ENCODE measurements around the gene BSN.
A peak's percentile ranks its signal among the peaks of the same experiment; 100 is the strongest.

The BSN gene

DNA sequence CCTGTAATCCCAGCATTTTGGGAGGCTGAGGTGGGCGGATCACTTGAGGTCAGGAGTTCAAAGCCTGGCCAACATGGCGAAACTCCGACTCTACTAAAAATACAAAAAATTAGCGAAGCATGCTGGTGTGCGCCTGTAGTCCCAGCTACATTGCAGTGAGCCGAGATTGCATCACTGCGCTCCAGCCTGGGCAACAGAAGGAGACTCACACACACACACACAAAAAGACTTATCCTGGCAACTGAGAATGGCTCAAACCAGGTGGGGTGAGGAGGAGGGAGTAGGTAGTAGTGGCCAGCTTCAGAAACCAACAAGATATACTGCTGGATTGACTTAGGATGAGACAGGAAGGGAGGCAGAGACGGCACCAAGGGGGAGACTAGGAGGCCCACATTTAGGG lies 66.5 kb downstream of the BSN start:
- no peak for DNase-seq
- intact Hi-C loops (cut with DNase I), result no loop called here

DNA sequence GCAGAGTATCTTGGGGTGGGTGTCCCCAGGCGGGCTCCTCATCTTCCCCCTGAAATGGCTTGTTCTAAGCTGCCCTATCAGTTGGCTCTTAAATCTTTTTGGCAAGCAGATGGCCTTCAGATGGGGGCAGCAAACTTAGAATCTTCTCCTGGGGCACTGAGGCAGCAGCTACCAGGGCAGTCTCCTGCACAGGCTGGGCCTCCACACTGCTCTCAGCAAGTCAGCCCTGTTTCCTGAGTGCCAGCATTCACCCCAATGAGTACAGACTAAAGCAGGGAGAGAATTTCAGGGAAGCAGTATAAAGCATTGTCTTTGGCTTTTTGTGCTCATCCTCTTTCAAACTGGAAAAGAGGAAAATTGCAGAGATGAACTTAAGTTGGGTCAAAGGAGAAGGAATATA lies 68.8 kb downstream of the BSN start:
- intact Hi-C loops (cut with DNase I), result no loop called here
- DNase-seq, result no peak

DNA sequence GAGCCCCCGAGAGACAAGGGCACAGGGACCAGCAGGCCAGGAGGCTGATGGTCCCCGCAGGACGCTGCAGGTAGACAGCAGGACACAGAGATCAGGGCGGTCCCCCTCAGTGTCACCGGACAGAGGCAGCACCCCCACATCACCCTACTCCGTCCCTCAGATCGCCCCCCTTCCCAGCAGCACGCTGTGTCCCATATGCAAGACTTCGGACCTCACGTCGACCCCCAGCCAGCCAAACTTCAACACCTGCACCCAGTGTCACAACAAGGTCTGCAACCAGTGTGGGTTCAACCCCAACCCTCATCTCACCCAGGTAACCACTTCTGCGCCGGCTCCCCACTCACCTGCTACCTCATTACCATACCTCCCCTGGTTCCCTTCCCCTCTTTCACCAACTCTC lies 70.8 kb downstream of the BSN start:
- intact Hi-C loops (cut with DNase I), result no loop called here
- DNase-seq, result no peak

DNA sequence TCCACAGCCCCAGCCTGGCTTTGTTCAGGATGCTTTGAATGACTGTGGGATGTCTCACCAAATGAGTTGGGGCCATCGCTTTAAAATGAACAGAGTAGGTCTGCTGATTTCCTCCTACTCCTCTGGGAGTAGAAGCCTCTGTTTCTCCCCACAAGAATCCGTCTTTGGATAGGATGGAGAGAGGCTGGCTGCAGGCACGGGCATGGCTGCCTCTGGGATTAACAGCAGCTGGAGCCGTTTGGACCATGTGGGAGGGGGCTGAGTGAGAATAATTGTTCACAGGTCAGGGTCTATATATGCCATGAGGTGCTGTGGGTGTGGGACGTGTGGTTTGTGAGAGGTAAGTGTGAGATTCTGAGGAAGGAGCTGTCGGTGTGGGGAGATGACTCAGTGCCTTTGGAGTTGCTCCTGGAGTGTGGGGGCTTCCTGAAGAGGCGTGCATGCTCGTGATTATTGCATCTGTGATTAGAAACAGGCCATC lies 71.9 kb downstream of the BSN start:
- intact Hi-C loops (cut with DNase I), result no loop called here
- peak in 41 of 42 donors; percentile 30 to 92 (median 70) for DNase-seq

DNA sequence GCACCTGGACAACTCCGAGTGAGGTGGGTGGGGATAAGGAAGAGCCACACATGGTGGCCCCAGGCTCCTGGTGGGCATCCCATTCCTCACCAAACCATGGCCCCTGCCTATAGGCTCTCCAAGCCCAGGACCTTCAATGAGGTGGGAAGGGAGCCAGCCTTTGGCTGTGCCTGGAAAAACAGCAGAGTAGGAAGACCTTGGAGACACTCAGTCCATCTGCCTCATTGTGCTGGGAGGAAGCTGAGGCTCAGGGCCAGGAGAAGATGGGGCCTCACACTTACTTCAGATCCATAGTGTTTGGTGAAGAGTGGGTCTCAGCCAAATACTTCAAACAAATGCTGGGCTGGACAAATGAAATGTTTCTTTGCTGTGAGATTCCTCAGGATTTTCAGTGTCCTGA lies 72.5 kb downstream of the BSN start:
- no peak for DNase-seq

DNA sequence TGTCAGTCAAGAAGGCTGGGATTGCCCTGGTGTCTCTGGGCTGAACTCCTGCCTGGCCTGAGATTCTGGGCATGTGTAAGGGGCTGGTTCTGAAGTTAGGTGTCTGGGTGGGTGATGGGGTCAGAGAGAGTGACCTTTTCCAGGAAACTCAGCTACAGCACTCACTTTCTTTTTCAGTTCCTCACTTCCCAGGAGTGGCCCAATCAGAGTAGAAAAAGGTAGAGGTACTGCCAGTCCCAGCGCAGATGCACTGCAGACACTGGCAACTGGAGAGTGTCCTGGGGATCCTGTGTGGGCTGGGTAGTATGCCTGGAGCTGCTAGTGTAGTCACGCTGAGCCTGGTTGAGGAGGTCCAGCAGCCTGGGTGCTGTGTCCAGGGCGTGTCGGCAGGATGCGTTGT lies 73.4 kb downstream of the BSN start:
- intact Hi-C loops (cut with DNase I), result no loop called here

More for the DNA sequence above, 72.5 kb downstream of the BSN start:
- intact Hi-C loops (cut with DNase I), result no loop called here

DNA sequence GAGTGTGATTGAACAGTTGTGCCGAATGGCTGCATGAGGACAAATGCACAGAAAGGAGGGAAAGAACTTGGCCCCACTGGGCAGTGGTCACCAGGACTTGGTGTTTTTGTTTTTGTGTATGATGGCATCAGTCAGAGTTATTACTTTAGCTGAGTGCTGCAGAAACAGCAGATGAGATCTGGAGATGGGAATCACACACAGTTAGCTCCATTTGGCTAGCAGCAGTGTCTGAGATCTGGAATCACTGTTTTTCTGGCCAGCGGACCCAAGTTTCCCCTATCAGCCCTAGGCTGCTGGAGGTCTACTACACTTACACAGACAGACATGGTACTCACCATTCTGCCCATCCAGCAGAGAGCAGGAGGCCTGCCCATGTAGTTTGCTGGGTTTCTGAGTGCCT lies 74.0 kb downstream of the BSN start:
- no peak for DNase-seq

More for the DNA sequence above, 73.4 kb downstream of the BSN start:
- DNase-seq, result peak in 1 of 42 donors; percentile 17

DNA sequence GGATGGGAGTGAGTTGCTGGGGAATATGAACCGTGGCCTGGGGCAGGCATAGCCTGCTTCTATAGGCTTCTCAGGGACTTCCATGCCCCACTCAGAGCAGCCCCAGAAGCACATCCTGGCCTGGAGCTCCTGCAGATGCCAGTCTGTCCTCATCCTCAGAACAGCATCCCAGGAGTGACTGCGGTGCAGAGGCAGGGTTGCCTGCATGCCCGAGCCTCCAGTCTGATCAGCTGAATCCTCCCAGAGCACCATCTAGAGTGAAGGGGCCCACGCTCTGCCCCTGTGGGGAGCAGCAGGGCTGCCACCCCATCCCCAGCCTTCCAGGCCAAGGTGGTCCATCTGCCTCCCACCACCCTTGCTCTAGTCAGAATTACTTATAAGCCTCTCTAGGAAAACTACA lies 75.2 kb downstream of the BSN start:
- DNase-seq, result peak in 5 of 42 donors; percentile 20 to 49 (median 44)
- intact Hi-C loops (cut with DNase I), result no loop called here

More for the DNA sequence above, 74.0 kb downstream of the BSN start:
- intact Hi-C loops (cut with DNase I), result no loop called here

DNA sequence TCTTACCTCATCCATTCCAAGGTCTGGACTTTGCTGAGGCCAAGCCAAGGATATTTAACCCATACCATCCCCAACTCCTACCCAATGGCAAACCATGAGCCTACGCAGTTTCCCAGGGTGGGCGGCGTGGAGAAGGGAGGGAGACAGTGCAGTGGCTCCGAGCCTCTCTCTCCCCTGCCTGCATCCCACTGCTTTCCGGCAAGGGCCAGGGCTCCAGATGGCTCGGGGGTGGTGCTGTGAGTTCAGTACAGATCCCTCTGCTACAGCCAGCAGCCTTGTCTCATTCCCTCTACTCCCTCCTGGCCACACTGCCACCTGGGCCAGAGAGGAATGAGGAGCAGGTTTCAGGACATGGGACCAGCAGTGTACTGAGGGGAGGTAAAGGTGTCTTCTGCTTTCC lies 75.6 kb downstream of the BSN start:
- intact Hi-C loops (cut with DNase I), result no loop called here
- DNase-seq, result peak in 8 of 42 donors; percentile 16 to 68 (median 40)

DNA sequence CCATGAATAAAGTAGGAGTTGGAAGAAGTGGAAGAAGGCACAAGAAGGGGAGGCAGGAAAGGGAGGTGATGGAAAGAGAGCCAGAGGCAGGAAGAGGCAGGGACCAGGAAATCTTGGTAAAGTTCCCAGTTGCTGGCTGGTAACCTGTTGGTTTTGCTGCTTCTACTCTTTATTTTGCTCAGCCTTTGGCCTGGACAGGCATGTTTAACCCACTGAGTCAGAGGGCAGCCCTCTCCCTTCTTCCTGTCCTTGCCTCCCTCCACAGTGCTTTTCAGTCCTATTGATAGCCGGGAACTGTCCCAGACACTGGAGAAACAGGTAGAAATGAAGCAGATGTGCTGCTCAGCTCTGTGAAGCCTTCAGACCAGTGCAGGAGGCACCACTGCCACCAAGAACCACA lies 76.5 kb downstream of the BSN start:
- intact Hi-C loops (cut with DNase I), result no loop called here

DNA sequence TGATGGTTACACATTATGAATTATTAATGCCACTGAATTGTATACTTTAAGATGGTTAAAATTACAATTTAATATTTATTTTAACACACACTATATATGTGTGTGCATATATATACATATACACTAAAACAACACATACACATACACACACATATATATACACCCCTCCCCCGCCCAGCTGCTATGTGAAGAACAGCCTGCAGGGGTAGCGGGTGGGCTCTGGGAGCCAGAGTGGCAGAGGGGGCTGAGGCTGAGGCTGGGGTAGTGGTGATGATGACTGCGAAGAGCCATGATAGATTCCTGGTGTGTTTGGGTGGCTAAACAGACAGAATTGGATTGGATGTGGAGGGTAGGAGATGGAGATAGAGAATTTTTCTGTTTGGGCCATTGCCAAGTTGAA lies 80.5 kb downstream of the BSN start:
- DNase-seq, result peak in 1 of 42 donors; percentile 5
- intact Hi-C loops (cut with DNase I), result no loop called here

More for the DNA sequence above, 76.5 kb downstream of the BSN start:
- no peak for DNase-seq

DNA sequence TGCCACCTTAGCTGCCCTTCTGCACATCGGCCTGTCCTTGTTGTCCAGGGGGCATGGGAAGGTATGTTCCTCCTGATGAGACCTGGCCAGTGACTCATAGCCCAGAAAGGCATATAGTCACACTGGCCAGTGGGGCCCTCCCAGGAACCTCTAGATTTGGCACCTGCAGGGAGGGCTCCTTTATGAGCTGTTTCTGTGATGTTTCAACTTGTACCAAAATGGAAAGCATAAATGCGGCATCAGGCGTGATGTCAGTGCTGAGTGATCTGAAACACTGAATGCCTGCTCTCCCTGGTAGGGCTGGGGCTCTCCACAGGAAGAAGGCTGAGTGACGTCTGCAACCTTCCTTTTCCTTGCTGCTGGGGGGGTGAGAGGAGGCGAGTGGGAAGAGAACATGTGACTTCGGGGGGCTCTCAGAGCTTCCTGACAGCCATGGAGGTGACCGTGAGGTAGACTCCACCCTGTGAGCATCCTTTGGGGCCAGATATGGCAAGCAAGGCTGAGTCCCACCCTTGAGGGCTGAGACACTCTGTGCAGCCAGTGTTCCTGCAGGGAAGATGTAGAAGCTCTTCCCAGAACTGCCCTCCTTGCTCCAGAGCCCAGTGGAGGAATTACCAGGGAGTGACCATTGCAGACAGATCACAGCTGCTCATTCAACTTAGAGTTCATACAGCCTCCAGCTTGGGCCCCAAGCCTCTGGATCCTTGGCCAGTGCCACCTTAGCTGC lies 82.8 kb downstream of the BSN start:
- DNase-seq, result peak in 38 of 42 donors; percentile 26 to 91 (median 62)
- intact Hi-C loops (cut with DNase I), result no loop called here

DNA sequence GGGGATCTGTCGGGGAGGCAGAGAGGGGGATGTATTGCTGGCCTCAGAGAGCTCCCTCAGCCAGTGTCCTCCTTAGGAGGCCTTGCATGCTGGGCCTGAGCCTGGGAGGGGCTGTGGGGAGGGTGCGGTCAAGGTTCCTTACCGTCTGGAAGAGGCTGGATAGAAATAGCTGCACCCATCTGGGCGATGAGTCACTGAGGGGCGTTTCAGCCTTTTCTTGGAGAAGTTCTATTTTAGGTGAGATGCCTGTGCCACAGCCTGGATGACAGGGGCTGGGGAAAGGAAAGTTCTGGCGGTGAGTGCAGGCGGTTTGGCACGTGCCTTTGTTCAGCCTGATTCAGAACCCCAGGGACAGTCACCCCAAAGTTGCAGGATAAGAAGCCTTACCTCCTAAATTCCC lies 84.2 kb downstream of the BSN start:
- DNase-seq, result peak; percentile 41 to 93 (median 76)

DNA sequence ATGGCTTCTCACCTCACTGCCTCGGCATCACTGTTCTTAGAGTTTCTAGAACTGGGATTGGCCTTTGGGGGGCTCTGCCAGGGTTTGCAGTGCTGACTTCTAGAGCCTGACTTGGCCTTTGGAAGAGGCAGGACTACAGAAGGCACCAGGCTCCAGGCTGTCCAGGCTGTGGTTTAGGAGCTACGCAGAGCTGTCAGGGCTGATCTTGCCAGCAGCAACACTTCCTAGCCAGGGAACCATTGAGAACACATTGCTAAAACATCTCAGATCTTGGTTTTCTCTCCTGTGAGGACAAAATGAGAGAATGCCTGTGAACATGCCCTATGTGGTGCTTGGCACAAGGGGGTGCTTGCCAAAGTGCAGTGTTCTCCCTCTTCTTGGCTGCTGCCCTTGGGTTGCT lies 85.3 kb downstream of the BSN start:
- intact Hi-C loops (cut with DNase I), result no loop called here
- no peak for DNase-seq

More for the DNA sequence above, 84.2 kb downstream of the BSN start:
- intact Hi-C loops (cut with DNase I), result no loop called here

DNA sequence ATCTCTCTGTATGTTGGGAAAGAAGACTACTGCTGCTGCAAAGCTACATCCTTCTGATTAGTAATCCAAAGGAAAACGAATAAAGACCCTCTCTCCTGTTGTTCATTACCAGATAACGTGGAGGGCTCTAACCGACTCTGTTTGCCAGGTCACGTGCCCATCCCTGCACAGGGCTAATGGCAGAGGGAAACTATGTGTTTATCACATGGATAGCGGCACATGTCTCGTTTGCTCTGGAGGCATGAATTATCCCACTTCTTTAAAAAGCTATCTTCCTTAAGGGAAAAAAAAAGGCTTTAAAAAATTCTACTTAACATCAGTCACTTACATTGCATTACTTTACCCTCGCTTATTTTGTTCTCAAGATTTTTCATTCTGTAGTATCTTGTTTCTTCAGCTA lies 87.0 kb downstream of the BSN start:
- intact Hi-C loops (cut with DNase I), result no loop called here
- peak in 11 of 42 donors; percentile 21 to 65 (median 42) for DNase-seq

DNA sequence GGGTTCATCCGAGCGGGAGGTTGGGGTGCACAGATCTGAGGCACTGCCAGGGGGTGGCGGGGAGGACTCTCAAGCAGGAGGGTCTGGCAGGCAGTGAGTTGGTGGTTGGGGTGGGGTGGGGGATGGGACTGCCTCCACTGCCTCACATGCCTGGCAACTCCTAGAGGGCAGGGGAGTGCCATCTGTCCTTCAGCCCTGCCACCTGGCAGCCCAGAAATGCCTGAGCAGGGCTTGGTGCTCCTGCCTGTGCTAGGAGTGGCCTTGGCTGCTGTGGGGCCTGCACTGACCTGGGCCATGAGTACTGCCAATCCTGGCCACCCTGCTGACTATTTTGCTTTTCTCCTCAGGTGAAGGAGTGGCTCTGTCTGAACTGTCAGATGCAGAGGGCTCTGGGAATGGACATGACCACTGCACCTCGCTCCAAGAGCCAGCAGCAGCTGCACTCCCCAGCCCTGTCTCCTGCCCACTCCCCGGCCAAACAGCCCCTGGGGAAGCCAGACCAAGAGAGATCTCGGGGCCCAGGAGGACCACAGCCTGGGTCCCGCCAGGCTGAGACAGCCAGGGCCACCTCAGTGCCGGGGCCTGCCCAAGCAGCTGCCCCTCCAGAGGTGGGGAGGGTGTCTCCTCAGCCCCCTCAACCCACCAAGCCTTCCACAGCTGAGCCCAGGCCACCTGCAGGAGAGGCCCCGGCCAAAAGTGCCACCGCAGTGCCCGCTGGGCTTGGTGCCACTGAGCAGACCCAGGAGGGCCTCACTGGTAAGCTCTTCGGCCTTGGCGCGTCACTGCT lies 87.8 kb downstream of the BSN start:
- intact Hi-C loops (cut with DNase I), result no loop called here
- DNase-seq, result no peak

DNA sequence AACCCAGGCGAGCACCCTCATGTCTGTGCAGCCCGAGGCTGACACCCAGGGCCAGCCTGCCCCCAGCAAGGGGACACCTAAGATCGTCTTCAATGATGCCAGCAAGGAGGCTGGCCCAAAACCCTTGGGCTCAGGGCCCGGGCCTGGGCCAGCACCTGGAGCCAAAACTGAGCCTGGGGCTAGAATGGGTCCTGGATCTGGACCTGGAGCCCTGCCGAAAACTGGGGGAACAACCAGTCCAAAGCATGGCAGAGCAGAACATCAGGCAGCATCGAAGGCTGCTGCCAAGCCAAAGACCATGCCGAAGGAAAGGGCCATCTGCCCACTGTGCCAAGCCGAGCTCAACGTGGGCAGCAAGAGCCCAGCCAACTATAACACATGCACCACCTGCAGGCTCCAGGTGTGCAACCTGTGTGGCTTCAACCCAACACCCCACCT lies 88.5 kb downstream of the BSN start:
- intact Hi-C loops (cut with DNase I), result no loop called here
- DNase-seq, result no peak

DNA sequence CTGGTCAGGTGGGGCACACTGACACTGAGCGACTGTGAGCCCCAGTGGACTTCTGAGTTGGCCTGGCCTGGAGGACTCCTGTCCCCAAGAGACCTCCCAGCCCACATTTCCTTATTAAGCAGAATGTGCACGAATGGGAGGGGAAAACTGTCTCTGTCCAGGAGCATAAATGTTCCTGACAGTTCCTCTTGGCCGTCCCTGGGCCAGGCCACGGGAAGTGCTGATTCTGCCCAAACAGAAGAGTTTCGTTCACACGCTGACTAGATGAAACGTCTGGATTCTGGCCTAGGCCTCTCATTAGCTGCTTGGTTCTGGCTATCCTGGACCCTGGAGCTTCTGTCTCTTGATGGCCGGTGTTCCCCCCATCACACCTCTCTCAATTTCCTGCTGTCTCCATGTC lies 90.4 kb downstream of the BSN start:
- intact Hi-C loops (cut with DNase I), result no loop called here
- DNase-seq, result no peak

DNA sequence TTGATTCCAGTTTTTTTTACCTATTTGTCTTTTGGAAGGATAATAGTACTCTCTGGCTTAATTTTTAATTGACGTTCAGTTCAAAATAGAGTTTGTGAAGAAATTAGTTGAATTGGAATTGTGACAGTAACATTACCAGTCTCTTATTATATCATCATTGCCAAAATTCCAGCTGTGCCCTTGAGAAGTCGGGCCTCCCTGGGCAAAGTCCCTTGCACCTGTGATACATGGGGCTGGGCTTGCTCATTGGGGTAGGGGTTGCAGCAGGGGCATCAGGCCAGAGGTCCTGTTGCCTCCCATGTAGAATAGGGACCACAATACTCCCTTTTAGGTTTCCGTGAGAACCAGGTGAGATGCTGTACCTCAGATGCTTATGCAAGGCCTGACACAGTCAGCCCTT lies 92.0 kb downstream of the BSN start:
- DNase-seq, result no peak
- intact Hi-C loops (cut with DNase I), result no loop called here

DNA sequence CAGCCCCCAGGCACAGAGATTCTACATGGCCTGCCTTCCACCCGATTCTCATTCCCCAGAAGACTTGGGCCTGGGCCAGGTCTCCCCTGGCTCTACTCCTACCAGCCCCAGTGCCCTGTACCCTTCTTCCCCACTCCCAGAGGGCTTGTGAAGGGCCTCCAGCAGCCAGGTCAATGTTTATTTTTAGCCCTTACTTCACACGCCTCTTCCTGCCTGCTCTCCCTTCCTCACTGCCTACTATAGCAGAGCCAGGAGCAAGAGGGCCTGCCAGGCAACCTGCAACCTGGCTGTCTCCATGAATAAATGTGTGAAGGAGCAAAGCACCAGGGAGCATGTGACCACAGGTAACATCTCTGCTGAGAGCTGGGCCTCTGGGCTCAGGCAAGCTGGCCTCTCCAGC lies 93.5 kb downstream of the BSN start:
- DNase-seq, result peak in 1 of 42 donors; percentile 56
- intact Hi-C loops (cut with DNase I), result no loop called here
